EH (cell line): ENCODE measurements around the gene YEATS2.
A peak's percentile ranks its signal among the peaks of the same experiment; 100 is the strongest.
"Not testable (repeated sequence)": the region's sequence is repeated elsewhere in the genome, so short reads cannot be mapped to it uniquely, and the experiment has no call there.

Experiments used
- DNase-seq: peaks from one replicate; pipeline ENCODE4 v3.0.0-alpha.2; 2015; ENCODE audit warnings: low read depth

The YEATS2 gene

DNA sequence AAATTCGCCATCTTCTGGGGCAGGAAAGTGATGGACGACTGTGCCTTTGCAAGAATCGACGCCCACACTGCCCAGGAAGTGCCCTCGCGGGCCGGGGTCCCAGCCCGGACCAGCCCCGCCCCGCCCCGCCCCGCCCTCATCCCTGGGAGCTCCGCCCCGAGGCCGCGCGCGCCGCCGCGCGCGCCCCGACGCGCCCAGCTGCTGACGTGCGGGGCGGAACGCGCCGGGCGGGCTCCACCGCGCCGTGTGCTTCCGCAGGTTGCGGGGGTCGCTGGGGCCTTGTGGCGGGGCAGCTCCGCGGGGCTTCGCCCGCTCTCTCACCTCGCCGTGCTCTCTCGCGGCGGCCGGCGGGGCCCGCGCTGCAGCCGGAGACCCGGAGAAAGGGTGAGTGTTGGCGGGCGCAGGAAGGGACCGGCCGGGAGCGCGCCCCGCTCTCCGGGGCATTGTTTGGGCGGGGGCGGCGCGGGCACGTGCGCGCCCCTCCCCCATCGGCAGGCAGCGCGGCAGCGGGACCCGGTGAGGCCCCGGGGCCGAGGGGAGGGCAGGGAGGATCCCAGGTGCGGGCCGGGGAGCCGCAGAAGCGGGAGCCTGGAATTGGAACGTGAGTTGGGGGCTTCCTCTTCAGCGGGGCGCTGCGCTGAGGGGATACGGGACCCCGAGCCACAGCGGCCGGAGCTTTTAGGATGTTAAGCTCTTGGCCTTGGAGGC is at the start of gene YEATS2:
TSS of gene YEATS2 (plus strand) at position 188 of the 708 bp plus-strand sequence. CDS start 17,366 bp downstream, outside the sequence.
- DNase-seq = peak; percentile 70

DNA sequence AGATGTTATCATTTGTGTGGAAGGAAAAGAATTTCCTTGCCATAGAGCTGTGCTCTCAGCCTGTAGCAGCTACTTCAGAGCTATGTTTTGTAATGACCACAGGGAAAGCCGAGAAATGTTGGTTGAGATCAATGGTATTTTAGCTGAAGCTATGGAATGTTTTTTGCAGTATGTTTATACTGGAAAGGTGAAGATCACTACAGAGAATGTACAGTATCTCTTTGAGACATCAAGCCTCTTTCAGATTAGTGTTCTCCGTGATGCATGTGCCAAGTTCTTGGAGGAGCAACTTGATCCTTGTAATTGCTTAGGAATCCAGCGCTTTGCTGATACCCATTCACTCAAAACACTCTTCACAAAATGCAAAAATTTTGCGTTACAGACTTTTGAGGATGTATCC is 47.0 kb upstream of the YEATS2 start:
- peak; percentile 59 for DNase-seq

DNA sequence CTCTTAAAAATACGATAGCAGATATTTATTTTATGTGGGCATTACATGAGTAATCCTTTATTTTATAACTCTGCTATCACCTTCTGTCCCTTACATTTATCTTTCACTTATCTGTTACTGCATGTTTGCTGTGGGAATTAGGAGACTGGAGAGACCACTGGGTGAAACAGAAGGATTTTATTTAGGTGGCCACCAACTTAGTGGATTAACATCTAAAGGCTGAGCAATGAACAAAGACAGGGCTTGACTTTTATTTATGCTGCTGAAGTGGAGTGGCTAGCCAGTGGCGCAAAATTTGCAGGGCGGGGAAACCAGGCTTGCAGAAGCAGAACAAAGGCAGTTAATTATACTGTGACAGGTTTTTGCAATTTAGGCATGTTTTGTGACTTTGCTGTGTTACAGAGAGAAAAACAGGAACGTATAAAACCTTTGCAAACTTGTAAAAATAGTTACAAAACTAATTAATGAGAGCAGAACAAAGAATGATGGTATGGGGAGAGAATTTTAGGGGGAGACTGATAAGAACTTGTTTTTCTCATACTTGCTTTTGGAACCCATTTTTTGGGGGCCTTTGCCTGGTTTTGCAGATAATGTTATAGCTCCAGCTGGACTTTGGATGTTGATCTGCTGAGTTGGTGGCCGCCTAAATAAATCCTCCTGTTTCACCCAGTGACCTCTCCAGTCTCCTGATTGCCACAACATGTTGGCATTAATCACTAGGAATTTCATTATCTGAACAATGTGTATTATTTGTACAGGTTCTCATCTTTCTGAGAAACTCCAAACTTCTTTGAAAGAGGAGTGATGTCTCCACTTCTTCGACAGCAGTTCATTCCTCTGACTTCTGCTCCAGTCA is 44.2 kb upstream of the YEATS2 start:
- DNase-seq = peak; percentile 4

DNA sequence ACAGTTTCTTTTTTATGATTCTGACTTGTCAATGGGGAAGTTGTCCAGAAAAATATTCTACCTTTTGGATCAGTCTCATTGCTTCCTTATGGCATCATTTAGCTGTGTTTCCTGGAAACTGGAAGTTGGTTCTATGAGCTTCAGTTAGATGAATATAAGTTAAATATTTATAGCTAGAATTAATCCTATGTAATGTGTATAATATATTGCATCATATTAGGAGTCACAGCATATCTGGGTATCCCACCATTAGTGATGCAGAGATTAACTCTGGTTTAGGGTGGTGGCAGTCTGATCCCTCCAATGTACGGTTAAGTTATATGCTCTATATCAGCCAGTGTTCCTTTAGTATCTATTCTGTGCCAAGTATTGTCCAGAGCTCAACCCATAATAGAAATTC is 42.9 kb upstream of the YEATS2 start:
- DNase-seq = no peak

DNA sequence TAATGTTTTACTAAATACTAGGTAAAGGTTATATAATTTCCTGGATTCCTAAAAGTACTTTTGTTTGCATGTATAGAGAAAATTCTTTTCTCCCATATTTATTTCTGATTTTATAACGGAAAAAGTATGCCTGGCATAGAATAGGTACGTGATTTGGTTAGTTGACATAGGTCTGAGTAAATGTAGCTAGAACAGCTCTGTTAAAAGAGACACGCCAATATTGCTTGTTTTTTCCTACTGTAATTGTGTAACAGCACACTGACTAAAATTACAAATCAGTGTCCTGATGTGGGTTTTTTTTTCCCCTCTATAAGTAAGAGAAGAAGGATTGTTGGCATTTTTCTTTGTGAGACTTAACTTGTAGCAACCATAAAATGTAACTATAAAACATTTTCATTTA is 35.5 kb upstream of the YEATS2 start:
- DNase-seq = no peak

DNA sequence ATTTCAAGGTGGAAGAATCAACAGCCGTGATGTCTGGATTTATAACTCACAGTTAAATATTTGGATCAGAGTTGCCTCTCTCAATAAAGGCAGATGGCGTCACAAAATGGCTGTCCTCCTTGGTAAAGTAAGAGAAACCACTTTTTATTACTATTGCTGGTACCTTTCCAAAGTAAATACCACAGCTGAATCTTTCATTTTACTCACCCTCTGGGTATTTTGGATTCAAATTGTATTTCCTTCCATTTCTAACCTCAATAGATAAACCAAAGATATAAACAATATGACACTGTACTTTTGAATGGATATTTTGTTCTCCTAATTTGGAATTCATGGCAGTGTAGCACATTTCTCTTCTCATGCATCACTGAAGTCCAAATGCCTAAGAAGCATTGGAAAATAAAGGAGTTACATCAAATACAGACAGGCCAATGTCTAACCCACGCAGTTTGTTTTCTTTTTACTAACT is 32.6 kb upstream of the YEATS2 start:
- DNase-seq = peak; percentile 97

DNA sequence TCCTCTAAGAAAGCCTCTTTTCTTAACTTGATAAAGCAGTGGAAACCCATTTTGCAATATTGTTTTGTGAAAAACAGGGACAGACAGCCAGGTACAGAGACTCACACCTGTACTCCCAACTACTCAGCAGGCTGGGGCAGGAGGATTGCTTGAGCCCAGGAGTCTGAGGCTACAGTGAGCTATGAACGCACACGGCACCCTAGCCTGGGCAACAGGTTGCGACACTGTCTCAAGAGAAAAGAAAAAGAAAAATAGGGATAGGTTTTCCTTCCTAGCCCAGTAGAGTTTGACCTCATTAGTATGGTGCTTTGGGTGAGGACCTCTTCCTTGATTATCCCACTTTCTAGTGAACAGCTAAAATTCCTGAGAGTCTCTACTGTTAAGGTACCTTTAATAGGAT is 17.5 kb upstream of the YEATS2 start:
- DNase-seq = no peak

DNA sequence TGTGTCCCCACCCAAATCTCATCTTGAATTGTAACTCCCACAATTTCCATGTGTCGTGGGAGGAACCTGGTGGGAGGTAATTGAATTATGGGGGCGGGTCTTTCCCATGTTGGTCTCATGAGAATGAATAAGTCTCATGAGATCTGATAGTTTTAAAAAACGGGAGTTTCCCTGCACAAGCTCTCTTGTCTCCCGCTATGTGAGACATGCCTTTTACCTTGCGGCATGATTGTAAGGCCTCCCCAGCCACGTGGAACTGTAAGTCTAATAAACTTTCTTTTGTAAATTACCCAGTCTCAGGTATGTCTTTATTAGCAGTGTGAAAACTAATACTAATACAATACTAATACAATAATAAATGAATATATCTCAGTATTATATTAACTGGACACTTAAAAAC is 9.9 kb upstream of the YEATS2 start:
- DNase-seq = no peak

DNA sequence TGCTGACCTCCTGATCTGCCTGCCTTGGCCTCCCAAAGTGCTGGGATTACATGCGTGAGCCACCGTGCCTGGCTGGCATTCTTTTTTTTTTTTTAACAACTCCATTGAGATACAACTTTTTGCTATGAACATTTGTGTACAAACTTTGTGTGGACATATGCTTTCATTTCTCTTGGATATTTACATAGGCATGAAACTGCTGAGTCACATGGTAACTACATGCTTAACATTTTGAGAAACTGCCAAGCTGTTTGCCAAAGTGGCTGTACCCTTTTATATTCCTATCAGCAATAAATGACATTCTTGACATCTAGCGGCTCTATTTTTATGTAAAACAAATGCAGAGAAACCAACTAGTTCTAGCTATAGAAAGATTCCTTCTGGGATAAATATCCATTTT is 8.7 kb upstream of the YEATS2 start:
- peak; percentile 38 for DNase-seq

DNA sequence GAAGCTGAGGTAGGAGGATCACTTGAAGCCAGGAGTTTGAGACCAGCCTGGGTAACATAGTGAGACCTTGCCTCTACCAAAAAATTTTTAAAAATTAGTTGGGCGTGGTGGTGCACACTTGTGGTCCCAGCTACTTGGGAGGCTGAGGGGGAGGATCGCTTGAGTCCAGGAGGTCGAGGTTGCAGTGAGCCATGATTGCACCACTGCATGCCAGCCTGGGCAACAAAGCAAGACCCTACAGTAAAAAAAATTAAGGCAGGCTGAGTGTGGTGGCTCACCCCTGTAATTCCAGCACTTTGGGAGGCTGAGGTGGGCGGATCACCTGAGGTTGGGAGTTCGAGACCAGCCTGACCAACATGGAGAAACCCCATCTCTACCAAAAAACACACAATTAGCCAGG is 8.0 kb upstream of the YEATS2 start:
- not testable (repeated sequence) for DNase-seq

DNA sequence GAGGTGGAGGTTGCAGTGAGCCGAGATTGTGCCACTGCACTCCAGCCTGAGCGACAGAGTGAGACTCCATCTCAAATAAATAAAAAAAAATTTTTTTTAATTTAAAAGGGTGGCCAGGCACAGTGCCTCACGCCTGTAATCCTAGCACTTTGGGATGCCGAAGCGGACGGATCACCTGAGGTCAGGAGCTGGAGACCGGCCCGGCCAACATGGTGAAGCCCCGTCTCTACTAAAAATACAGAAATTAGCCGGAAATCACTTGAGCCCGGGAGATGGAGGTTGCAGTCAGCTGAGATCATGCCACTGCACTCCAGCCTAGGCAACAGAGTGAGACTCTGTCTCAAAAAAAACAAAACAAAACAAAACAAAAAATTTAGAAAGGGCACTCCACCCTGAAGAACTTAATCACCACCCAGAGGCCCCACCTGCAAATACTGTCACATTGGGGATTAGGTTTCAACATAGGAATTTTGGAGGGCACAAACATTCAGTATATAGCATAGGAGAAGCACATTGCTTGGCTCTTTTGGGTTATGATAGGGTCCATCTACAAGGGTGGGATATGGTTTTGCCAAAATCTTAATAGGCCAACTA is 7.1 kb upstream of the YEATS2 start:
- DNase-seq = no peak

DNA sequence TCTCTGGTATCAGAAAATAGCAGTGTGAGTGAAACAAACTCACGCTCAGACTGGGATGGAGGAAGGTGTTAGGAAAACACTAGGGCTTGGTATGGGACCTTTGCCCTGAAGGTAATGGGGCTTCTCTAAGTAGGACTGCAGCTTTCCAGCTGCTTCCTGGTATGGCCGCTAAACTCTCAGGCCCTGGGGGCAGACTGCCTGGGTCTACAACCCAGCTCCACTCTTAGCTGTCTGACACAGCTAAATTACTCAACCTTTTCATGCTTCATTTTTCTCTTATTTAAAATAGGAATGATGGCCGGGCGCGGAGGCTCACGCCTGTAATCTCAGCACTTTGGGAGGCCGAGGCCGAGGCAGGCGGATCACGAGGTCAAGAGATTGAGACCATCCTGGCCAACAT is 5.2 kb upstream of the YEATS2 start:
- no peak for DNase-seq

DNA sequence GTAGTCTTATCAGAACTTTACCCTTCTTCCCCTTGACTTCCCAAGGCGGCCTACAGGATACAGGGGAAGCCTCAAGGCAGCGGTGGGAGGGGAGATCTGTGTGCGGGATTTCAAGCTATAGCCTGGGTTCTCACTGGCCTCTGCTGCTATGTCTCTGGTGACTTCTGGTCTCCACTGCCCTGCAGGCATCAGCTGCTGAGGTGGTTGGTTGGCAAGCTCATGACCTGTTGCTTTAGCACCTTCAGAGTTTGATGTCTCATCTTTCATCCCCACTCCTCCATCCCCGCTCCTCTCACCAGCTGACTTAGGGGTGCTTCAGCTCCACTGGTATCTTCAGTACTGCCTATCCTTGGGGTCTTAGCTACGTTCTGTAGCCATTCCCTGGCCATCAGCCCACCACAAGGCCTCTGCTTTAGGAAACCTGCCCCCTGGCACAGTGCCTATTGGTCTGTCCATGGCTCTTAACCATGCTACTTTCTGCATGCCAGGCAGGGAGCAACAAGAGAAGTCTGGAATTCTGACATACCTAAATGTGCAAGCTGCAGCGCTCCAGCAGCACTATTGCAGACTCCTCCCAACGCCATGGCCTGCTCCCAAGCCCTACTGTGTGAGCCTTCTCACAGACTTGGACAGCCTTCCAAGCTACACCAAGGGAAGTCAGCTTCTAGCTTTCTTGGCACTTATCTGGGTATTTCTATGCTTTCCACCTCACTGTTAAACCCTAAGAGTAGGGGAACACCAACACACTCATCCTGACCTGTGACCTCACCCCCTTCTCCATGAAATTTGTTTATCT is 1.8 kb upstream of the YEATS2 start:
- no peak for DNase-seq

DNA sequence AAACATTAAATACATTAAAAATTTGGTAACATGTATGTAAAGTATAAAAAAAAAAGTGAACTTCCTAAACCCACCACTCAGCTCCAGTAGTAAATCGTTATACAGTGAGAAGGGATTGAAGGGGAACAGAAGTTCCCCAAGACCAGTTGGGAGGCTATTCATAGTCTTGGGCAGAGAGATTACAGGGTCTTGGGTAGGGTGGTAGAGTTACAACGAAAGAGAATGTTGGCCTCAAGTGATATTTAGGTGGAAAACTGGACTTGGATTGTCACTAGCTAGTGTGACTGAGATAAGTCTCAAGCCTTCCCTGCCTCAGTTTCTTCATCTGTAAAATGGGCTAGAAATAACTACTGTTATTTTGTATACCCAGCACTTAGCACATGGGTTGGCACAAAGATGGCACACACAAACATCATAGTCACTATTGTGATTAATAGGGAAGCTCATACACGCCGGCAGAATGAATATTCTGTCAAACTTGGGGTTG is 431 bp upstream of the YEATS2 start:
- no peak for DNase-seq

DNA sequence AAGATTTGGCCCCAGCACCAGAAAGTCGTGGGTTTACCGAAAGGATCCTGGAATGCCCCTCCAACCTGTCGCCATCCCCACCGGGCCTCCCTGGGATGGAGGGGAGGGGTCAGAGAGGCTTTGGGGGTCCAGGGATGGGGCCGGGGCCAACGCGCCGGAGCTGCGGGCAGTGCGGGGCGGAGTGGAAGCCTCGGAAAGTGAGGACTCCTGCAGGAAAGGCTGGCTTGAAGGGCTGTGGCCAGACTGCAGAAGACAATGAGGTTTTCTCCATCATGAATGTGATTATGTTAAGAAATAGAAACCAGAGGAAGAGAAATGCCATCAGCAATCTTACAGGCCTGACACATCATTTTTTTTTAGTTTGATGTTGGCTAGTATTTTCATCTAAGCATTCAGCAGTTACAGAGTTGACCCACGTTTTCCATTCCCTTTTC is 738 bp downstream of the YEATS2 start:
- peak; percentile 60 for DNase-seq

DNA sequence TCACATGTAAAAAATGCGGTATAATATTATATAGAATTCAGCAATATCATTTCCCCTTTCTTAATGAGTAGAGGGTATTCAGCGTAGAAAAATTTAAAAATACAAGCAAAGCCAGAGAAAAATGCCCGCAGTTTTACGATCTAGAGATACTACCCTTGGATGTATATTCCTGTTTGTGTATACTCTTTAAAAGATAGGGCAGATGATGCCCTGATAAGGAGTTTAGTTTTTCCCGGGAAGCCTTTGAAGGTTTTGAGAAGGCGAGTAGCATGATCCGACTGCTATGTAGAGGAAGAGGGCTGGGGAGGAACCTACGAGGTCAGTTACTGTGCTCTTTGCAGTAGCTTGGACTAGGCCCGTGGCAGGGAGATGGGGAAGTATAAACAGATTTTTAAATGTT is 1.2 kb downstream of the YEATS2 start:
- DNase-seq = peak; percentile 52

DNA sequence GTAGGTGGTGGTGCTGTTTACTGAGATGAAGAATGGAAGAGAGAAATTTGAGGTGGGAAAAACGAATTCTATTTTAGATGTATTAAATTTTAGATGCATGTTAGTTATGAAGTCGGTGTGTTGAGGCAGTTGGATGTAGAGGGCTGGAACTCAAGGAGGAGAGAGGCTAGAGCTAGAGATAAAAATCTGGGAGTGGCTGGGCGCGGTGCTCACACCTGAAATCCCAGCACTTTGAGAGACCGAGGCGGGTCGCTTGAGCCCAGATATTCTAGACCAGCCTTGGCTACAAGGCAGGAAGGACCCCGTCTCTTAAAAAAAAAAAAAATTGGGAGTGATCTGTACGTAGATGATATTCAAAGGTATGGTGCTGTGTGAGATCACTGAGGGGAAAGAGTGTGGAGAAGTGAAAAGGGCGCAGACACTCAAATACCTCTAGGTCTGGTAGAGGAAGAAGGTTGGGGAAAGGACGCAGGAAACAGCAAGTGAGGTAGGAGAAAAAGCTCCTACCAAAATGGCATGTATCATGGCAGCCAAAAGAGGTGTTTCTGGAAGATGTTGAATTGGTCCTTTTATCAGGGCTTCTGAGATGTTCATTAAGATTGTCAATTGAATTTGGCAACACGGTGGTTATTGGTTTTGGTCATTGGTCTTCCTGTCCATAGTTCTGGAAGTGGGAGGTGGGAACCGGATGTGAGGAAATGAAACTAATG is 1.8 kb downstream of the YEATS2 start:
- DNase-seq = no peak

DNA sequence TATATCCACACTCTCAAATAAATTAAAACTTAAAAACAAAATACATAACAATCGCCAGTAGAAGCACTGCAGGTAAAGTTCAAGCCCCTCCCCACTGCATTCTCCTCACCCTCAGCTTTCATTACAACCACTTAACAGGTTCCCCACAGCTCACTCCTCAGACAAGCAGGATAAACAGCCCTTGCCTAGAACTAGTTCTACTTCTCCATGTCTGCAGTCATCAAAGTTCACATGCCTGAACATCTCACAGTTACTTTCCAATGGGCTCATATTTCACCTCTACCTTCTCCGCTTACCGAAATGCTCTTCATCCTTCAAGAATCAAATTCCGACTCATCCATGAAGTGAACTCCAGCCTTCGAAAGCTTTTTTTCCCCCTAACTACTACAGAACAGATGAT is 4.1 kb downstream of the YEATS2 start:
- DNase-seq = no peak

DNA sequence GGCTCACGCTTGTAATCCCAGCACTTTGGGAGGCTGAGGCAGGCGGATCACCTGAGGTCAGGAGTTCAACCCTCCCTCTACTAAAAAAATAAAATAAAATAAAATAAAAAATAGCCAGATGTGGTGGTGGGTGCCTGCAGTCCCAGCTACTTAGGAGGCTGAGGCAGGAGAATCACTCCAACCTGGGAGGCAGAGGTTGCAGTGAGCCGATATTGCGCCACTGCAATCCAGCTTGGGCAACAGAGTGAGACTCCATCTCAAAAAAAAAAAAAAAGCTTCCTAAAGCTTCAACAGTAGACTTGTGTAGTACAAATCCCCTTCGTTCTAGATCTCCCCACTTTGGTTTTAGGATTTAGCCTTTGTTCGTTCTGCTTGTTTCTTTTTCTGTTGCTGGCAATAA is 6.3 kb downstream of the YEATS2 start:
- not testable (repeated sequence) for DNase-seq

DNA sequence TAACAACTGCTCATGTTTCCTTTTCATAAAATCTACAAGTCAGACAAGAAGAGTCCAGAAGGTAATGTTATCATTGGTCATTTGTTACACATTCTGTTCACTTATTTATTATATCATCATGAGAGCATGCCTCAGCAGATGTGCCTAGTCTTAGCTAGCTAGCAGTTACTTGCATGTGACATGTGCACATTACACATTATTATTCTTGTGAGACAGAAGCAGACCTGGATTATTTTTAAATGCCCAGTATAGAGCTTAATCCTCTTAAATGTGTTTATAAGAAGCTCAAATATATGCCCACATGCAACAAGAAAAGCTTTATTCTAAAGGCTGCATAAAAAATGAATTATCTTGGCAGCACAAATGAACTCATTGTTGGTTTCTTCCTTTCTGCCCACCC is 12.6 kb downstream of the YEATS2 start:
- DNase-seq = no peak

DNA sequence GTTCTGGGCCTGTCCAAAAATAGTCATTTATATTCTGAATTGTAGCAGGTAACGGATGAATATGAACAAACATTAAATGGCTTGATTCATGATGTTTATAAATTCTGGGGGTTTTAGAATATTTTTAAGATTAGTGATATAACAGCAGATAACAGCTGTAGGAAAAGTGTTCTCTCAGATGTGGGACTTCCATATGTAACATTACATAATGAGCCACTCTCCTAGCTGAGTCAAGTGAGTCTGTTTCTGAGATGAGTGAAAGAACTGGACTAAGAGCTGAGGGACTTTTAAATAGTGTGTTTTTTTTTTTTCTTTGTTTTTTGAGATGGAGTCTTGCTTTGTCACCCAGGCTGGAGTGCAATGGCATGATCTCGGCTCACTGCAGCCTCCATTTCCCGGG is 13.9 kb downstream of the YEATS2 start:
- DNase-seq = no peak
